ENCODE data around the gene XYLB. TPM values are rescaled to one million over a fixed set of nuclear protein-coding genes. Genes with fewer than 3 reads are reported as not detected.

XYLB gene
- polyA plus RNA-seq, 1 of the 3 experiments (the other 2 are of a cell fraction) = 2.7 TPM

GRCh38 chr3:38397320-38397719, 50.7 kb downstream of the XYLB start:
- ChIA-PET CTCF (interaction anchor here (0.6 to 1.2 kb wide), 2 partner anchors 7 to 447 kb away, joined by 3 read pairs; no protein-coding TSS in a partner anchor), POLR2A (interaction anchor here (1.2 kb wide), 1 partner anchor 232 kb away, joined by 3 read pairs; the partner anchor contains the start of gene OXSR1)
- Histone ChIP-seq H3K9ac (no peak overlapping the region), H3K4me2 (no peak overlapping the region), H3K4me3 (ENCODE audit: low read depth in 2 of 2, low read length in 1 of 2) (no peak overlapping the region), H3F3A (replicated peaks; ENCODE audit: insufficient read depth) (no peaks in the 10 kb centered on the region), H3K79me2 (ENCODE audit: insufficient read depth) (no peaks in the 10 kb centered on the region), H3K9me2 (no peaks in the 10 kb centered on the region), H3K9me3 (no peaks in the 10 kb centered on the region), H4K20me1 (ENCODE audit: insufficient read depth) (no peaks in the 10 kb centered on the region), H3K27ac (ENCODE audit: low read depth in 2 of 2, low read length in 1 of 2) (no peak overlapping the region), H3K4me1 (ENCODE audit: control insufficient read depth in 1 of 2, insufficient read depth in 2 of 2, low read depth in 1 of 2, low read length in 1 of 2) (no peaks in the 10 kb centered on the region), H3K36me3 (replicated peaks in 1 of 2; ENCODE audit: control insufficient read depth in 1 of 2, insufficient read depth in 2 of 2, low read length in 1 of 2) (peaks cover 0 to 10% of the 10 kb centered on the region in 2 experiments), H3K27me3 (ENCODE audit: insufficient read depth) (no peaks in the 10 kb centered on the region), H2AFZ (ENCODE audit: low read depth) (no peak overlapping the region)
- no peak for DNase-seq
- no peak for TF ChIP-seq GABPA (IDR thresholded peaks at IDR 0.05; ENCODE audit: low read depth)
- peak; percentile 96 for TF ChIP-seq REST (IDR thresholded peaks at IDR 0.05; ENCODE audit: low read depth, low read length)
- no peak for TF ChIP-seq USF1 (IDR thresholded peaks at IDR 0.05; ENCODE audit: borderline replicate concordance, low read depth)
- TF ChIP-seq SMC3 (IDR thresholded peaks at IDR 0.05; ENCODE audit: low read depth, low read length) = no peak
- no peak for TF ChIP-seq EZH2phosphoT487 (IDR thresholded peaks at IDR 0.05; ENCODE audit: borderline replicate concordance, low read depth)
- TF ChIP-seq EP300 (IDR thresholded peaks at IDR 0.05; ENCODE audit: borderline replicate concordance in 1 of 2, low read depth in 1 of 2, low read length in 1 of 2) = no peak
- no peak for TF ChIP-seq TEAD4 (IDR thresholded peaks at IDR 0.05; ENCODE audit: borderline replicate concordance, insufficient read depth)
- no peak for TF ChIP-seq NFIC (IDR thresholded peaks at IDR 0.05; ENCODE audit: borderline replicate concordance)
- no peak for TF ChIP-seq POLR2AphosphoS5 (IDR thresholded peaks at IDR 0.05; ENCODE audit: low read depth, low read length)
- WGBS (ENCODE audit: low lambda C conversion rate) = 83% methylated on average over 2 of the region's 5 CpGs

GRCh38 chr3:38401246-38401962, 54.8 kb downstream of the XYLB start:
- Histone ChIP-seq H3K9ac (no peak overlapping the region), H3K79me2 (ENCODE audit: insufficient read depth) (no peaks in the 10 kb centered on the region), H3K4me2 (no peak overlapping the region), H3K27me3 (ENCODE audit: insufficient read depth) (no peaks in the 10 kb centered on the region), H3K36me3 (replicated peaks in 1 of 2; ENCODE audit: control insufficient read depth in 1 of 2, insufficient read depth in 2 of 2, low read length in 1 of 2) (peaks cover 3 to 13% of the 10 kb centered on the region in 2 experiments), H3K9me2 (no peaks in the 10 kb centered on the region), H3K4me1 (ENCODE audit: control insufficient read depth in 1 of 2, insufficient read depth in 2 of 2, low read depth in 1 of 2, low read length in 1 of 2) (no peaks in the 10 kb centered on the region), H3K4me3 (ENCODE audit: low read depth in 2 of 2, low read length in 1 of 2) (no peak overlapping the region), H3K27ac (ENCODE audit: low read depth in 2 of 2, low read length in 1 of 2) (no peak overlapping the region), H4K20me1 (ENCODE audit: insufficient read depth) (no peaks in the 10 kb centered on the region), H3F3A (replicated peaks; ENCODE audit: insufficient read depth) (no peaks in the 10 kb centered on the region), H3K9me3 (no peaks in the 10 kb centered on the region), H2AFZ (ENCODE audit: low read depth) (no peak overlapping the region)
- CTCF ChIA-PET = interaction anchor here (1.0 kb wide), 1 partner anchor 55 kb away, joined by 3 read pairs; the partner anchor contains the start of gene XYLB
- 73% methylated on average over 4 of the region's 4 CpGs for WGBS (ENCODE audit: low lambda C conversion rate)
- no peak for DNase-seq
- TF ChIP-seq SMC3 (IDR thresholded peaks at IDR 0.05; ENCODE audit: low read depth, low read length) (no peak), GATA2 (CRISPR knock-in tag; IDR thresholded peaks at IDR 0.05) (no peak), SIN3A (IDR thresholded peaks at IDR 0.05; ENCODE audit: borderline replicate concordance, low read depth, low read length) (no peak), PBX3 (IDR thresholded peaks at IDR 0.05) (no peak), FOXM1 (IDR thresholded peaks at IDR 0.05; ENCODE audit: low read depth) (no peak), MEF2A (IDR thresholded peaks at IDR 0.05; ENCODE audit: borderline replicate concordance, low read depth) (no peak)
- POLR2A ChIA-PET = no interaction called here
